ENCODE measurements around the gene FAM3A. TPM values are rescaled to one million over a fixed set of nuclear protein-coding genes. Genes with fewer than 3 reads are reported as not detected.

The FAM3A gene
- total RNA-seq, 4 donors from 2014 or later: 27.7 to 58.3 (median 34.7) TPM

GRCh38 chrX:154513716-154514115 lies 2.3 kb downstream of the FAM3A start:
- DNase-seq (ENCODE audit: low spot score) (no peak), ATAC-seq (ENCODE audit: low FRiP score) (no peak)
- TF ChIP-seq CTCF (IDR thresholded peaks at IDR 0.05): no peak

- ATAC-seq (ENCODE audit: low FRiP score): no peak
- DNase-seq (ENCODE audit: low spot score): no peak
- no peak for TF ChIP-seq CTCF (IDR thresholded peaks at IDR 0.05)
Observed at GRCh38 chrX:154512879-154513553, 3.0 kb downstream of the FAM3A start.

GRCh38 chrX:154511761-154512160 lies 4.3 kb downstream of the FAM3A start:
- DNase-seq (ENCODE audit: low spot score): no peak
- ATAC-seq (ENCODE audit: low FRiP score): no peak
- TF ChIP-seq CTCF (IDR thresholded peaks at IDR 0.05): no peak

- ATAC-seq (ENCODE audit: low FRiP score): no peak
Observed at GRCh38 chrX:154509455-154509854, 6.6 kb downstream of the FAM3A start.

GRCh38 chrX:154508384-154508745 lies 7.7 kb downstream of the FAM3A start:
- TF ChIP-seq CTCF (IDR thresholded peaks at IDR 0.05): no peak
- ATAC-seq (ENCODE audit: low FRiP score): no peak
- DNase-seq (ENCODE audit: low spot score): no peak

More at GRCh38 chrX:154509455-154509854, 6.6 kb downstream of the FAM3A start:
- no peak for TF ChIP-seq CTCF (IDR thresholded peaks at IDR 0.05)
- no peak for DNase-seq (ENCODE audit: low spot score)

GRCh38 chrX:154507673-154508383 lies 8.2 kb downstream of the FAM3A start:
- ATAC-seq (ENCODE audit: low FRiP score): no peak
- TF ChIP-seq CTCF (IDR thresholded peaks at IDR 0.05): no peak
- DNase-seq (ENCODE audit: low spot score): no peak

All from omental fat pad (tissue), 4 donors.